Cardiac muscle cell (in vitro differentiated cells and primary cell): ENCODE measurements around the gene NUMB. TPM values are rescaled to one million over a fixed set of nuclear protein-coding genes. Genes with fewer than 3 reads are reported as not detected.

Experiments used
- DNase-seq, 2 donors: peaks; one replicate each; pipeline versions ENCODE4 v3.0.0 to v3.0.0-alpha.2; 2010 to 2017; ENCODE audit warnings: low read depth in 1 of 2, low spot score in 1 of 2
- H3K27ac ChIP-seq: fragments of 200-600 bp; sonication (generic); 2 replicates; pipeline ENCODE4 v1.5.1; 2016
- H3K27me3 ChIP-seq: fragments of 200-600 bp; sonication (generic); 2 replicates; pipeline ENCODE4 v1.6.0; 2016; ENCODE audit warnings: control low read depth
- H3K36me3 ChIP-seq: fragments of 200-600 bp; sonication (generic); 2 replicates; pipeline ENCODE4 v1.5.1; 2016; ENCODE audit warnings: control low read depth
- H3K4me1 ChIP-seq: fragments of 200-600 bp; sonication (generic); 2 replicates; pipeline ENCODE4 v1.8.1; 2017; ENCODE audit warnings: low read depth, mild to moderate bottlenecking, mixed run types
- H3K4me3 ChIP-seq: fragments of 200-600 bp; sonication (generic); 2 replicates; pipeline ENCODE4 v1.5.1; 2016; ENCODE audit warnings: mild to moderate bottlenecking
- H3K9me3 ChIP-seq: fragments of 200-600 bp; sonication (generic); 2 replicates; pipeline ENCODE4 v1.5.1; 2017; ENCODE audit warnings: low read depth, mild to moderate bottlenecking, control low read depth
- CTCF ChIP-seq: IDR thresholded peaks from 2 replicates; pipeline ENCODE4 v1.5.1; 2012; ENCODE audit warnings: low read depth, mild to moderate bottlenecking, low read length
- polyA plus RNA-seq: library from polyadenylated mRNA; unstranded; fragments of >200 nt; fragmentation: Nextera tagmentation; extraction: Ambion mirVana; gene quantifications from 2 replicates; pipeline ENCODE4 v1.2.1, GENCODE V29; 2016
- total RNA-seq: library from RNA; depleted of rRNA; stranded (reverse); fragments of >200 nt; gene quantifications from 2 replicates; pipeline ENCODE4 v1.2.3, GENCODE V29; 2016

Gene NUMB
- total and polyA plus RNA-seq, 2 experiments from 2014 or later = 35.6 to 68.5 TPM

GRCh38 chr14:73443758-73444157 is 14.6 kb downstream of the NUMB start:
- Histone ChIP-seq H3K27me3 (no peaks in the 10 kb centered on the region), H3K9me3 (no peaks in the 10 kb centered on the region), H3K27ac (no peak overlapping the region), H3K4me3 (no peak overlapping the region), H3K36me3 (no peaks in the 10 kb centered on the region), H3K4me1 (no peaks in the 10 kb centered on the region)
- TF ChIP-seq CTCF = no peak
- no peak for DNase-seq

DNA sequence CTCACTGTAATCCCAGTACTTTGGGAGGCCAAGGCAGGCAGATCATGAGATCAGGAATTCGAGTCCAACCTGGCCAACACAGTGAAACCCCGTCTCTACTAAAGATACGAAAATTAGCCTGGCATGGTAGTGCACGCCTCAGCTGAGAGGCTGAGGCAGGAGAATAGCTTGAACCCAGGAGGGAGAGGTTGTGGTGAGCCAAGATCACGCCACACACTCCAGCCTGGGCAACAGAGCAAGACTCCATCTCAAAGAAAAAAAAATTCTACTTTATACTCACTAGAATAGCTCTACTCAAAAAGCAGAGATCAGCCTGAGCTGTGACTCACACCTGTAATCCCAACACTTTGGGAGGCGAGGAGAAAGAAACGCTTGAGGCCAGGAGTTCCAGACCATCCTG is 17.1 kb downstream of the NUMB start:
- no peak for DNase-seq
- no peak for TF ChIP-seq CTCF

DNA sequence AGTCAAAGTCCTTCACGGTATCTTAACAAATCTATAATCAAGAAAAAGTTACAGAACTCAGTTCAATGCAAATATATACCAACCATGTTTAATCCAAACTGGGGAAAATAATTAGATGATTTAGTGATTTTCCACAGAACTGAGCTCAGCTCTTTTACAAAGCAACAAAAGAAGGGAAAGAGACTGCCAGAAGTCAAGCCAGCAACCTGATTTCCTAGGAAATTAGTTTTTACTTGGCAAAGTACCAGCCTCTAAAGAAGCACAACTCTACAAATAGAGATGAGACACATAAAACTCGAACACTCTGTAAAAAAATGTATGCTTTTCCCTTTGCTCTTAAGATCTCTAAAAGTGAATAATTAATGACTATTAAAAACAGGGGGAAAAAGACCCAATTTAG is 19.4 kb downstream of the NUMB start:
- H3K36me3 ChIP-seq = no peaks in the 10 kb centered on the region
- H3K4me3 ChIP-seq = no peak overlapping the region
- DNase-seq = no peak
- no peak overlapping the region for H3K27ac ChIP-seq
- no peak for TF ChIP-seq CTCF
- no peaks in the 10 kb centered on the region for H3K4me1 ChIP-seq
- H3K9me3 ChIP-seq = no peaks in the 10 kb centered on the region
- H3K27me3 ChIP-seq = no peaks in the 10 kb centered on the region

More for the DNA sequence above, 17.1 kb downstream of the NUMB start:
- Histone ChIP-seq H3K9me3 (no peaks in the 10 kb centered on the region), H3K4me1 (no peaks in the 10 kb centered on the region), H3K4me3 (no peak overlapping the region), H3K27me3 (no peaks in the 10 kb centered on the region), H3K36me3 (no peaks in the 10 kb centered on the region), H3K27ac (no peak overlapping the region)

- H3K4me3 ChIP-seq = no peak overlapping the region
- no peak overlapping the region for H3K27ac ChIP-seq
- no peak for DNase-seq
- no peaks in the 10 kb centered on the region for H3K27me3 ChIP-seq
- no peaks in the 10 kb centered on the region for H3K4me1 ChIP-seq
- H3K9me3 ChIP-seq = no peaks in the 10 kb centered on the region
- no peak for TF ChIP-seq CTCF
- no peaks in the 10 kb centered on the region for H3K36me3 ChIP-seq
Measured at GRCh38 chr14:73437206-73437605, 21.1 kb downstream of the NUMB start.

- H3K4me1 ChIP-seq = peaks cover 7% of the 10 kb centered on the region
- TF ChIP-seq CTCF = no peak
- H3K27me3 ChIP-seq = no peaks in the 10 kb centered on the region
- H3K27ac ChIP-seq = no peak overlapping the region
- no peaks in the 10 kb centered on the region for H3K9me3 ChIP-seq
- no peak overlapping the region for H3K4me3 ChIP-seq
- no peak for DNase-seq
- H3K36me3 ChIP-seq = no peaks in the 10 kb centered on the region
Measured at GRCh38 chr14:73432124-73432523, 26.2 kb downstream of the NUMB start.

- Histone ChIP-seq H3K27me3 (no peaks in the 10 kb centered on the region), H3K9me3 (no peaks in the 10 kb centered on the region), H3K36me3 (no peaks in the 10 kb centered on the region), H3K27ac (peak overlapping the region; percentile 27), H3K4me3 (no peak overlapping the region), H3K4me1 (peaks cover 7% of the 10 kb centered on the region)
- no peak for TF ChIP-seq CTCF
- DNase-seq = no peak
Measured at GRCh38 chr14:73428353-73428824, 30.0 kb downstream of the NUMB start.
